Activated CD4-positive, alpha-beta T cell treated with anti-CD3 and anti-CD28 coated beads, Interleukin-2, amount 50 U/mL, for 1 hour (primary cell): Measurements from ENCODE around the gene MTOR.
"Not testable (repeated sequence)": the region's sequence is repeated elsewhere in the genome, so short reads cannot be mapped to it uniquely, and the experiment has no call there.

Experiments
- DNase-seq: peaks from one replicate; pipeline ENCODE4 v3.0.0-alpha.2; 2020

The MTOR gene

DNA sequence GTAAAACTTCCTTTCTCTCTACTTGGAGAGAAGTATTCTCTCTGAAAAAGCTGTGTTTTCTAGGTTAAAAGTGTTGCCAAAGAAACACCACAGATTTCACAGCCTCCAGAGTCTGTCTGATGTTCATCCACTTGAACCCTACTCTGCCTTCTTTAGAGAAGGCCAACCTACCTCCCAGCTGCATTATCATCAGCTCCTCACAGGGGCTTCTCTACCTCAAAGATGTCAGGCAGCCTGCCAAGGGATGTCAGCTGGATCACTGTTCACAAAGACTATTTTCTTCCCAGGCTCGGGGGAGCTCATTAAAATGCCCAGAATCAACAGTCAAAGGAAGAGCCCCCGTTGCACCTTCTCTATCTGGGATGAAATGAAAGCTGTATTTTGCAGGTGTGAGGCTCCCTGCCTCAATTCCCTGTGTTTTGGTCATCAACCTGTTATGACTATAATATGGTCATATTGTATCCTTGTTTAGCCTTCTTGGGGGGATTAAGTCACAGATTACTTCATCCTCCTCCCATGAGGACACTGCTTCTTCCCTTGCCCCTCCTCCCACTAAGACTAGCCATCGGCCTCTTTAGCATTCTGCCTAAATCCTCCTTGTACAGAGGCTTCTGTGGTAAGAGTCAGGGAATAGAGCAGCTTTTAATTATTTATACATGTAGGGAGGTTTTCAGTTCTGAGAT is 47.5 kb downstream of the MTOR start:
- no peak for DNase-seq

DNA sequence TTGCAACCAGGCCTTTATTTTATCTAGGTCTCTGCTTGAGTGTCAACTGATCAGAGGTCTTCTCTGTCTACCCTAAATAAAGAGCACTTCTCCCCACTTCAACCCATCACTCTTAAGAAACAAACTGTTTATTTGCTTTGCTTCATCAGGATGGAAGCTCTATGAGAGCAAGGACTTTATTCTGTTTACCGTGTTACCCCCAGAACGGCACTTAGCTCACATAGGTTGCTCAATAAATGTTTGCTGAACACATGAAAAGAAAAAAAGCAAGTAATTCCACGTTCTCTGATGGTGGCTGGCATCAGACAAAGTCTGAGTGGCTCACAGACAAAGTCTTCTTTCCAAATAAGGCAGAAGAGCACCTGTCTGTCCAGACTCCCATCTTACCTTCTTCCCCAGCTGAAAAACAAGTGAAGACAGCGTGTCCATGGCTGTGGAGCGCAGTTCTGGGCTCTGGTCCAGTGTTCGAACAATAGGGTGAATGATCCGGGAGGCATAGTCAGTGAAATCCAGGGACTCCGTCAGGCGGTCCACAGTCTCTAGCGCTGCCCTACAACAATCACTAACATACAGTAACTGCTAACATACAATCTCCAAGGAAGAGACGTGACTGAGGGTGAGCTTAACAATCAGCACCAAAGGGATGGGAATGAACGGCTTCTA is 50.3 kb downstream of the MTOR start:
- DNase-seq: no peak

DNA sequence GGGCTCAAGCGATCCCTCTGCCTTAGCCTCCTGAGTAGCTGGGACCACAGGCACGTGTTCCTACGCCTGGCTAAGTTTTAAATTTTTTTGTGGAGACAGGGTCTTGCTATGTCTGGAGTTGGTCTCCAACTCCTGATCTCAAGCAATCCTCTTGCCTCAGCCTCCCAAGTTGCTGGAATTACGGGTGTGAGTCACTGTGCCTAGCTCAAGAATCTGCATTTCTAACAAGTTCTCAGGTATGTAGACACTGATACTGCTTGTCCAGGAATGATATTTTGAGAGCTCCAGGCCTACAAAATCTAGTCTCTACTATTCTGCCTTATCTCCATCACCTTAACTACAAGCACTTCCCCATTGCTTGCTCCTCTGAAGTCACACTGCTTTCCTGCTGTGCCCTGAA is 50.9 kb downstream of the MTOR start:
- DNase-seq: no peak

DNA sequence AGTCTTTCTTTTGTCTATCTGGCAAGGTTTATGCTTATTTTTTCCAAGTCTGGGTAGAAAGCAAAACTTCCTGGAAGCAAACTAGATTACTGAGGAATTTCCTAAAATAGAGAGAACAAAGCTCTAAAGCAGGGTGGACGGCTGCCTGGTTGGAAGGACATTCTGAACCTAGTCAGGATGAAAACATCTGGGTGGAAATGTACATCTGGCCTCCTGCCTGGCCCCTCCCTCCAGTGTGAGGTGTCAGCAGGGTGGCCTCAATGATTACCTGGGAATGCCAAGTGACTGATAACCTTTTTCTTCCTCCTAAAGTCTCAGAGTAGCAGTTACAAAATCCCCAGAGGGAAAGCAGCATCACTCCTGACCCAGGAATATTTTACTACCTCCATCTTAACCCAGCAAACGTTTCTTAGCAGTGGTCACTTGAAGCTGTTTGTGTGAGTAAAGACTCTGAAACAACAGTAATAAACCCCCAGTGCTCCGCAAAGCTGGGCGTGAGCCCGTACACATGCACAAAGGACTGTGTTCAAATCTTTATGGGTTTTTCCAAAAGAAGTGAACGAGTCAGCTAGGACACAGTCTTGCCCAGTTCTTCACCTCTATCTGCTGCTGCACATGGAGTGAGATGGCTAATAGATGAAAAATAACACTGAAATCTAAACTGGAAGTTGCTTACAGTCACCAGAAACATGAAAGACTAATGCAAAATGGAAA is 54.3 kb downstream of the MTOR start:
- no peak for DNase-seq

DNA sequence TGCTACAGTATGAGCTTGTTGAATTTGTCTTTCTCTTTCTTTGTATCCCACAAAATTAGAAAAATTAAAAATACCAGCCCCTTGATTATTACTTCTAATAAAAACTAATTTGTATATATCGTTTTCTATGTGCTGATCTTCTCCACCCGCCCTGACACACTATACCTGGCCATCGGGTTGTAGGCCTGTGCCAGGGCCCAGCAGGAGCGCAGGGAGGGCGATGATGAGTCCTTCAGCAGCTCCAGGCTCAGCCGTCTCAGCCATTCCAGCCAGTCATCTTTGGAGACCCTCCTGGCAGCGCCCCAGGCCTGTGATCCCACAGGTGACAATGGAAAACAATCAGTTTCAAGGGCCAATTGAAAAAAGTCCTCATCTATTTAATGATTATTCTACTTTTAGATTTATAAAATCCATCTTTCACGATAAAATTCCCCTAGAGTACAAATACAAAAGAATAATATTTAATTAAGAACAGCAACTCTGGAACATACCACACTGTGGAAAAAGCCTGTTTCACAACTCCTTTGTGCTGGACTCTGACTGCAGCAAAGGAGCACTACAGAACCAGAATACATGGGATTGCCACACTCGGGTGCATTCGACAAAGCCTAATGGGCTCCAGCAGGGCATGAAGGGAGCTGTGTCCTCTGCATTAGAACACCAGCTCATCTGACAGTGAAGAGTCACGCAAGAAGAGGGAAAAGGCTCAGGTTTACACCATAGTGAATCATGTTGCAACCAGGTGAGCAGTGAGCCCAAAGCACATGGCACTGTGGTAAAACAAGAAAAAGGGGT is 57.8 kb downstream of the MTOR start:
- DNase-seq: no peak

DNA sequence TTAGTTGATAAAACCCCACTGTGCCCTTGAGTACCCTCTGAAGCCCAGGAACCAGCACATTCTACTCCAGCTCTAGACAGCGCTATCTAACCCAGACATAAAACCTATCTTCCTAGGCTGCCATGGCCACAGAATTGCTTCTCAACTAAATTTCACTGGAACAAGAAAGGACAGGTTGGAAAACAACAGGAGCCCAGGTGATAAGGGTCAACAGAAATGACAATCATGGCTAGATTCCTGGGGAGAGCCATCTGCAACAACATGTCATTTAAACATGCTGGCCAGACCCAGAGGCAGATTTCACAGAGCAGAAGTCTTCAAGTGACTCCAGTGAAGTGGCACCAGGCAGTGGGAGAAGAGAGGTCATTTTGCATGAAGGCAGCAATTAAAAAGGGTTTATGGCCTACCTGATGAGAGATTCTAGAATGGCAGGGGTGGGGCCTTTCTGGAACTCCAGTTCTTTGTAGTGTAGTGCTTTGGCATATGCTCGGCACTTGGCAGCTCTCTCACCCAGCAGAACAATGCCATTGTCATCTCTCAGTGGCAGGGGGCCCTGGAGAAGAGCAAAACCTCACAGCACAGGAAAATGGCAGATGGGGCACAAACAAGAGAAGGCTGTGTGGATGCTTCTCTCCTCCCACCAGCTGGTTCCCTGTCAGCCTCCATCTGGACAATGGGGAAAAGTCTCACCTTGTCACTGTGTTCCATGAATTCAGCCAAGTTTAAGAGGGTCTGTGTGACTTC is 63.3 kb downstream of the MTOR start:
- DNase-seq: no peak

DNA sequence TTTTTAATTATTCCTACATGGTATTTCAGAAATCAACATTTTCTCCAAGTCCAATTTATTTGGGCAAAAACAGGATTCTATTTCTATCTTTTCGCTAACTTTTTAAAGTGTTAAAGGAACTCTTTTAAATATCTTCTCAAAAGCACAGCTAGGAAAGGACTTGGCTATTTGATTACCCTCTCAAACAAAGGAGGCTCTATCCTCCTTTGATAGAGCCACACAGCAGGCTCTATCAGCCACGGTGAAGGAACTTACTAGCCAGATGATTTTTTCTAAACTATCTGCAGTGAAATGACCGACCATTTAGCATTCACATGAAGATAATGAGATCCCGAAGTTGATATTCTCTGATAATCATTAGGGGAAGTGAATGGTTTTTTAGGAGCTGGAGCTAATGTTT is 64.1 kb downstream of the MTOR start:
- no peak for DNase-seq

DNA sequence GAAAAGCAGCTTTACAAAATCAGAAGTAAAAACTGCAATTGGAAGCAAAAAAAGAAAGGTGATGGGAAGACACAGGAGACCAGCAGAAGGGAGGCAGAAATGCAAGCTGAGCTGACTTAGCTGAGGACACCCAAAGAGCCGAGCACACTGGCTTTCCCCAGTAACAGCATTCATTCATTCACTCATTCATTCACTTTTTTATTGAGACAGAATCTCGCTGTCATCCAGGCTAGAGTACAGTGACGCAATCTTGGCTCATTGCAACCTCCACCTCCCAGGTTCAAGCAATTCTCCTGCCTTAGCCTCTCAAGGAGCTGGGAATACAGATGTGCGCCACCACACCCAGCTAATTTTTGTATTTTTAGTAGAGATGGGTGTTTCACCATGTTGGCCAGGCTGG is 65.0 kb downstream of the MTOR start:
- no peak for DNase-seq

DNA sequence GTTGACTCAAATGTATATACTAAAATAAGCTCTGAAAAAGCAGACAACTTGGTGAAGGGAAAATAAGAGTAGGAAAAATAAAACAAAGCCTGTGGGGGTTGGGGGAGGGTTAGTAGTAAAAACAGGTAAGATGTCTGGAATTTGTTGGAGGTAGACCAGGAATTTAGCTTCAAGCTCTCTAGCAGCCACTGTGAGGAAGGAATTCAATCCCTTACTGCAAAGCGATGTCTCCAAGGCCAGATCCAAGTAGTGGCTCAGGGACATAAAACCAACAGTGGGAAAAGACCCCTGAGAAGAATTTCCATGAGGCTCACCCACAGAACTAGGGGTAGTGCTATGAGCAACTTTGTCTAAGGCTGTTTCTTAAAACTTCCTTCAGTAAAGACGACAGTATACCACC is 65.4 kb downstream of the MTOR start:
- DNase-seq: no peak

DNA sequence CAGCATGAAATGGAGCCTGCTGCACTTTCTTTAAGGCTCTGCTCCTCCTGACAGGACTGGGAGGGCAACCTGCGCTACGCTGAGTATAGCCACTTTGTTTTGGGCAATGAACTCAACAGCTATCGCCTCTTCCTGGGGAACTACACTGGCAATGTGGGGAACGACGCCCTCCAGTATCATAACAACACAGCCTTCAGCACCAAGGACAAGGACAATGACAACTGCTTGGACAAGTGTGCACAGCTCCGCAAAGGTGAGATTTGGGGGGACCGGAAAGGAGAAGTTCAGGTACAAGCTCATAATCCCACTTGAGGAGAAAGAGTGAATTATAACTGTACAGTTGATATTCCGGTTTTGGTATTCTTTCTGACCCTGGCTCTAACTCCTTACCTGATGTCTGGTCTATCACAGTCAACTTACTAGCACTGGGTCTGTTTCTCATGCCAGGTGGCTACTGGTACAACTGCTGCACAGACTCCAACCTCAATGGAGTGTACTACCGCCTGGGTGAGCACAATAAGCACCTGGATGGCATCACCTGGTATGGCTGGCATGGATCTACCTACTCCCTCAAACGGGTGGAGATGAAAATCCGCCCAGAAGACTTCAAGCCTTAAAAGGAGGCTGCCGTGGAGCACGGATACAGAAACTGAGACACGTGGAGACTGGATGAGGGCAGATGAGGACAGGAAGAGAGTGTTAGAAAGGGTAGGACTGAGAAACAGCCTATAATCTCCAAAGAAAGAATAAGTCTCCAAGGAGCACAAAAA is 67.8 kb downstream of the MTOR start:
- DNase-seq: no peak

DNA sequence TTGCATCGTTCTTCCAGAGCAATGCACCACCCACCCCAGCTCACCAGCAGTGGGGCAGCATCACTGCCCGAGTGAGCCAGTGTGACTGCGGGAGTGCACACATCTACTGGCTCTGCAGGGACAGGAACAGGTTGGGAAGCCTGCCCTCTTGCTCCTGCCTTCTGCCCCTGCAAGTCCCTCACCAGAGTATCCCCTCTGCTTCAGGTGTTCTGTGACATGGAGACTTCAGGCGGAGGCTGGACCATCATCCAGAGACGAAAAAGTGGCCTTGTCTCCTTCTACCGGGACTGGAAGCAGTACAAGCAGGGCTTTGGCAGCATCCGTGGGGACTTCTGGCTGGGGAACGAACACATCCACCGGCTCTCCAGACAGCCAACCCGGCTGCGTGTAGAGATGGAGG is 69.0 kb downstream of the MTOR start:
- DNase-seq: no peak

DNA sequence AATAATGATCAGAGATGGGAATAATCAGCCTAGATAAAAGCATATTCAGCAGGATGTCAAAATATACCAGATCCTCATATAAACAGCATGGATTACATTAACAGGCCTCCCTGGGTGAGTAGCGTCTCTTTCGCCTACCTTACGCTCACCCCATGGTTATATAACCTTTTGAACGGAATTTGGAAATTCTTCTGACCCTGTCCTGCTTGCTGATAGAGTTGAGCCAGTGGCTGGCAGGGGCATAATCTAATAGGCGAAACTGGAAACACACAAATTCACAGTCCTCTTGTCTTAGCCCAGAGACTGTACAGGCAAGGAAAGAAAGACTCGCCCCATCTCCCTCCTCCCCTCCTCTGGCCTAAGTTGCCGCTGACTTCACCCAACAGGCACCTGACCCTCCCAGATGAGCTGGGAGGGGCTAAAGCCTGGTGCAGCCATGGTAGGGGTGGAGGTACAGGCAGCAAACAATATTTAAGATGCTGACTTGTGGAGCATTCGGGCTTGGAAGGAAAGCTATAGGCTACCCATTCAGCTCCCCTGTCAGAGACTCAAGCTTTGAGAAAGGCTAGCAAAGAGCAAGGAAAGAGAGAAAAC is 73.4 kb downstream of the MTOR start, which contains the start of gene ANGPTL7:
Gene ANGPTL7, plus strand, starts transcription at position 498 of the 594 bp plus-strand sequence. CDS start 225 bp downstream, outside the sequence.
- no peak for DNase-seq

DNA sequence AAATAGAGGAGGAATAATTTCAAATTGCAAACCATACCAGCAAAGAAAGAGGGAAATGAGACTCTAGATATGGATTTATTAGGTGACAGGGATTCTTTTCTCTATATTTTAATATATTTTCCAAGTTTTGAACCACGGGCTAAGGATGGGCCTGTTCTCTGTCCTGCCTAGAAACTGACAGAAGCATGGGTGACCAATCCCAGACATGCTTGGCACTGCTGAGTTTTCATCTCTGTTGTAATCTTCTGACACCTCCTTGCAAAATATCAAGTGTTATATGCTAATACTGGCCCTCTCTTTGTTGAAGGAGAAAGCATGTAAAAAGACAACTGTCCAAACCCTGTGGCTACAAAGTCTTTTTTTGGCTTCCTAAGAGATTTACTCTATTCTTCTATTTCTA is 74.0 kb downstream of the MTOR start:
- no peak for DNase-seq

DNA sequence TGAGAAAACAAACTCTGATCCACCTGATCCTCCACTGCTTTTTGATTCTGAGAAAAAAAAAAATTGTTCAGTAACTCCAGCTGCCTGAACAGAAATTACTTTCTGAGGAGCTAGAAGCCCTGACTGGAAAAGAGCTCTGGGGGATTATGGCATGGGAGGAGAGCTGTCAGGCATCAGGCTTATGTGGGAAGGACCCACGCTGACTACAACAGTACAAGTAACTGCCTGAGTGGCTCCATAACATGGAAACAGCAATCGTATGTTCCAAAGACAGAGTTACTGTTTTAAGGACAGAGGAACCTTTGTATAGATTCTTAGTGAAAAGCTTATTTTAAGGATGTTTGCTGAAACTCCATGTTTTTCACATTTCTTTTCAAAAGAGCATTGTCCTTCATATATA is 74.4 kb downstream of the MTOR start:
- DNase-seq: no peak

DNA sequence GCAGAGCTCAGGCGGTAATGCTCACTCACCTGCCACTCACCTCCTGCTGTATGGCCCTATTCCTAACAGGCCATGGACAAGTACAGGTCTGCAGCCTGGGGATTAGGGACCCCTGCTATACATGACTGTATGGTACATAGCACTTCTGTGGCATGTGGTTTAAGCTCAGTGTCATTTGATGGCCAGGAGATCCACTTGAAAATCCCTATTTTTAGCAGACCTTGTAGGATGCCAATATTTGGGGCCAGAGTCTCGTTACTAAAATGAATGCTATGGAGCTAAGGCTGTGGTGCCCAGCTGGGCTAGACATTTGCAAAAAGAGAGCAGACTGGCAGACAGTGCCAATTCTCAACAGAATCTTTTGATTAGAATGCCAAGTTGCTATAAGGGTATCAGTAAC is 74.9 kb downstream of the MTOR start:
- DNase-seq: no peak

DNA sequence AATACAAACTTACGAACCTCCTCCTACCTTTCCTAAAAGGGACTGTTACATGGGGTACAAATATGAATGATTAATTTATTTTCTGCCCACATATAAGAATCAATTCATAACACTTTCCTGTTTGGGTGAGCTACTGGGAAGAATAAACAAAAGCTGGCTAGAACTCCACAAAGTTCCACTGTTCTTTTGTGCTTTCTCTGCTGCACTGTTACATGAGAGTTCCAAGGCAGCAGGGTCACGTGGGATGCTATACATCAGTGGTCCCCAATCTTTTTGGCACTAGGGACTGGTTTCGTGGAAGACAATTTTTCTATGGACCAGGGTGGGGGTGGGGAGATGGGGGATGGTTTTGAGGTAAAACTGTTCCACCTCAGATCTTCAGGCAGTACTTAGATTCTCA is 75.4 kb downstream of the MTOR start:
- DNase-seq: no peak

DNA sequence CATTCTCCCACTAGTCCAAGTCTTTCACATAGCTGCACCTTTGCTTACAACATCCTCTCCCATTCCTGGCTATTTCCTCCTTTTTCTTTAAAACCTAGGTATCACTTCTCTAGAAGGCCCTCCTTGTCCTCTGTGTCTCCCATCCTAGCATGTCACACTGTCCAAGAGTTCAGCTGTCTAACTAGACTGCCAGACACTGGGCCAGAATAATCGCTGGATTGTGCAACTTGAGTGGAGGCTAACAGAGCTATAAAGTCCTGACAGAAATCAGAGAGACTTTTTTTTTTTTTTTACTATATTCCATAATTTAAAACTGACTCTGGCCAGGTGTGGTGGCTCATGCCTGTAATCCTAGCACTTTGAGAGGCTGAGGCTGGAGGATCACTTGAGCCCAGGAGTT is 77.4 kb downstream of the MTOR start:
- DNase-seq: no peak

DNA sequence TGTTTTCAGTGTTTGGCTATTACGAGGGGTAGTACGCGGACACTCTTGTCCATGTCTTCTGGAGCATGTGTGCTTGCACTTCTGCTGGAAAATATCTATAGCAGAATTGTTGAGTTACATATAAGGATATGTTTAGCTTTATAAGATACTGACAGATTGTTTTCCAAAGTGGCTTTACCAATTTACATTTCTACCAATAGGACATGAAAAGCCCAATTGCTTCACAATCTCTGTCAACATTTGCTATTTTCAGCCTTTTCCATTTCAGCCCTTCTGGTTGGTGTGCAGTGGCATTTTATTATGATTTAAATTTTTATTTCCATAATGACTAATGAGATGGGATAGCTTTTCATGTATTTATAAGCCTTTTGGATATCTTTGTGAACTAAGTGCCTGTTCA is 79.5 kb downstream of the MTOR start:
- DNase-seq: no peak

DNA sequence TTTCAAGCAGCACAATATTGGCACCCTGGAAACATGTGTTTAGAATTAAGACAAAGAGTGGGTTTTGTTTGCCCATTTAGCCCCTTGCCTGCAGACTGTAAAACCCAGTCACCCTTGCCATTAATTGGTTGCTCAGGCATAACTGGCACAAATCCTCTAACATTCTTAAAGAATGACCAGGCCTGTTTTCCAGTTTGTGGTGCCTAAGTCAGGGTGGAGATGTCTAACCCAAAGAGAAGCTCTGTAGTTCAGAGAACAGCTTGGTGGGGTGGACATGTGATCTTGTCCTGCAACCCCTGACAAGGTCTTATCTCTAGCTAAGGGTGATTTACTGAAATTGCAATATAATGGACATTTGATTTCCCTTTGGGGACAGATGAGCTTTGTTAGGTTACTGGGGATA is 82.0 kb downstream of the MTOR start:
- DNase-seq: no peak

DNA sequence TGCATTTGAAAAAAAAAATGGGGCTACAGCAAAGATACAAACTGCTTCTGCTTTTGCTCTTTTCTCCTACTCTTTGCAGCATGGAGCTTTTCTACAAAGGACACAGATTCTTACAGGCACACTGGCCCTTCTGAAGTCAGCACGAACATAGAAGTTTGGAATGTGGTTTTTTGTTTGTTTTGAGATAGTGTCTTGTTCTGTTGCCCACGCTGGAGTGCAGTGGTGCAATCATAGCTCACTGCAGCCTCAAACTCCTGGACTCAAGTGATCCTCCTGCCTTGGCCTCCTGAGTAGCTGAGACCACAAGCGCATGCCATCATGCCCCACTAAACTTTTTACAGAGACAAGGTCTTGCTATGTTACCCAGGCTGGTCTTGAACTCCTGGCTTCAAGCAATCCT is 82.6 kb downstream of the MTOR start:
- DNase-seq: not testable (repeated sequence)

DNA sequence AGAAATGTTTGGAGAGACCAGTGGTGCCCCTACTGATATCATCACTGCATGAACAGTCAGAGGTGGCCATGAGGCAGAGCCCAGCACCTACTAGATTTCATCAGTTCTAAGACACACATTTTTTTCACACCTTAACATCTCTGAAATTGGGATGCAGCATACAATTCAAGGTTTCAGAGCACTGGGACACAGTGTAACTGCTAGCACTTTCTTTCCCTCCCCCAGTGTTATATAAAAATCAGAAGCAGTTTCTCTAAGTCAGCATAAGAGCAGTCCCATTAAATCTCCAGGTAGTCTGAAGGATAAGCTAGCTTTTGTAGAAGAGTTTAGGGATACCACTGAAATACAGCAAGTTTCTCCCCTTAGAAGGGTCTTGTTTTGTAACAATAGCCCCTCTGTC is 83.2 kb downstream of the MTOR start:
- DNase-seq: no peak
